Kidney capillary endothelial cell (primary cell): Measurements from ENCODE around the gene CARMIL1.

Source experiments
- DNase-seq: peaks from one replicate; pipeline ENCODE4 v3.0.0-alpha.2; 2018; ENCODE audit warnings: low spot score

The CARMIL1 gene

DNA sequence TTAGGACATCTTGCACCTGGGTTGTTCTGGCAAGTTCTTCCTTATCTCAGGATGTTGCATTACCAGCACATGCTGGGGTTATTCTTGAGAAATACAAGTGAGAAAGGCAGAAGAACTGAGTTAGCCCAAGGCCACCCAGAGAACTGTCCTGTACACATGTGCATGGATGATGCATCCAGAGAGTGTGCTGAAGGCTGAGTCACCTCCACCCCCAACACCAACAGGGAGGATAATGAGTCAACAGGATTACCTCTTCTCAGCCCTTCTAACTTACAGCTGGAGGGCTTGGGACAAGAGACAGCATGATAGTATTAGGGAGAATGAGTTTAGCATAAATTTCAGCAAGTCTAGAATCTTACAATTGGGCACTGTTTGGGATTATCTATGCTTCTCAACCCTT lies 381.3 kb downstream of the CARMIL1 start:
- DNase-seq, result peak; percentile 50

DNA sequence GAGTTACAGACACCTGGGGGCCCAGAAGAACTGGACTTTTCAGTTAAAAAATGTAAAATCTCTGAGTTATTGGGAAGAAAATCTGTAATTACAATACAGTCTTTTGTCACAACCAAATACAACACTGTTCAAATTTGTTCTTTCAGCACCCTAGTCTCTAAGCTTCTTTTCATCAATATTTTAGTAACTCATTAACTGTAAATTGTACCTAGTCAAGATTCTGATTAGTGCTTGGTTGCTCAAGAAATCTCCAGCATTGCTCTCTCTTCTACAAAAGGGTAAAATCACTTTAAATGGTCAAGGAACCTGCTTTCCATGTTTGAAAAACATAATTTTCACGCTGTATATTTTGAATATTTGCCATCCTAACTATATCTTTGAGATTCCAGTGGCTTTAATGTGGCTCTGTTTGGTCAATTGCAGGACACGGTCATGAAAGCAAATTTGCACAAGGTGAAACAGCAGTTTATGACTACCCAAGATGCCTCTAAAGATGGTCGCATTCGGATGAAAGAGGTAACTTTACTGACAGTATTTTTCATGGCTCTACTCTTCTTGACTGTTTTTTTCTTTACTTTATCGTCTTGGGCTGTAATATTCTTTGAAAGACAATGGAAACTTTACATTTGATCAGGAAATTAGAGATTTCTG lies 382.1 kb downstream of the CARMIL1 start:
- DNase-seq, result no peak

DNA sequence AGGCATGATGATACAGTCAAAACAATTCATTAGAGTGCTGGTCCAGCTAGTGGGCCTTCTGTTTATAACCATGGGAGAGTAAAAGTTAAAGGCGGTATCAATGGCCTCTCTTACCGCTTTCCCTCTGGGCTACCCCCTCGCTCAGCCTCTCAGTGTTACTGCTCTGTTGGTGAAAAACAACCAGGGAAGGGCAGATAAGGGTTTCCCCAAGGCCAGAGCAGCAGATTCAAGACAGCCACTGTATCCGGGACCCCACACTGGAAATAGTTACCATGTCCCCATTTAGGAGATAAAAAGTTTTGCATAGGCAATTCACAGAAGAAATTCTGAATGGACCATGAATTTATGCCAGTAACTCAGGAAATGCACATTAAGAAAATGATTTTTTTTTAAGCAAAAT lies 386.3 kb downstream of the CARMIL1 start:
- DNase-seq, result no peak

DNA sequence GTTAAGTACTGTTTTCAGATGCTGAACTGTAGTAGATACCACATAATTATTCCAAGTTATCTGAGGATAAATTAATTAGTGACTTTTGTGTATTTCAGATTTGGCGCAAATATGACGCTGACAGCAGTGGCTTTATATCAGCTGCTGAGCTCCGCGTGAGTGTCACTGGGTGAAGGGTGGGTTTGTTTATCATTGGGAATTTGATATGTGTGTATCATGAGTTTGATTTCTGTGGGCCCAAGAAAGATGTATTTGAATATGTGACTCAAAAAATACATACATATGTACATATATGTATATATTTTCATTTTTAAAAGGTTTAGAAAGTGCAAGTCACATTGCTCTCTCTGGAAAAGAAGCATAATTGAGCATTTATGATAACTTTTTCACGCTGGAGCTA lies 390.2 kb downstream of the CARMIL1 start:
- no peak for DNase-seq
